Endothelial cell of umbilical vein (primary cell): ENCODE results near the gene MGST2. TPM values are rescaled to one million over a fixed set of nuclear protein-coding genes. Genes with fewer than 3 reads are reported as not detected.

Source experiments
- BruUV-seq: library from RNA; stranded (reverse); fragments of 400-500 nt; replicated peaks from 2 replicates; lab custom pipeline; 2021; lab: Mats Ljungman, UMichigan
- CTCF ChIA-PET: fragments of 300-600, 350-600 bp; sonication (Branson Sonifier 250); formaldehyde crosslinking; loops from one replicate; lab custom pipeline; 2021; ENCODE audit warnings: antibody characterized with exemption, inconsistent platforms; lab: Charles Lee
- POLR2A ChIA-PET: fragments of 300-600, 350-600 bp; sonication (Branson Sonifier 250); formaldehyde crosslinking; loops from one replicate; lab custom pipeline; 2021; ENCODE audit warnings: antibody characterized with exemption, inconsistent platforms; lab: Charles Lee
- DNase-seq: peaks from one replicate; pipeline ENCODE4 v3.0.0-alpha.2; 2011; ENCODE audit warnings: low read depth, low spot score
- FAIRE-seq: peaks from 2 replicates; lab custom pipeline; 2011; peaks lifted over from hg19 to GRCh38; lab: Jason Lieb, UNC
- H2AFZ ChIP-seq: 2 replicates; pipeline ENCODE4 v1.6.0; 2012; ENCODE audit warnings: low read depth, low read length, control low read depth, inconsistent platforms
- H3K27ac ChIP-seq: 2 replicates; pipeline ENCODE4 v1.5.1; 2011; ENCODE audit warnings: low read depth, mild to moderate bottlenecking, control low read depth, low read length, moderate library complexity; ENCODE audit not compliant: insufficient read depth
- H3K27me3 ChIP-seq, 2 experiments: 2 replicates each; pipeline versions ENCODE4 v1.6.0 to v1.6.1; 2011; ENCODE audit warnings: low read length in 2 of 2, mixed read lengths in 1 of 2; ENCODE audit not compliant: control insufficient read depth in 2 of 2, insufficient read depth in 2 of 2
- H3K36me3 ChIP-seq, 2 experiments: 2 replicates in 1 of 2; 3 replicates in 1 of 2; pipeline ENCODE4 v1.5.1; 2011; ENCODE audit warnings: low read length in 2 of 2, mild to moderate bottlenecking in 1 of 2, moderate library complexity in 1 of 2; ENCODE audit not compliant: control insufficient read depth in 2 of 2, insufficient read depth in 2 of 2; ENCODE audit errors: extremely low read depth in 1 of 2
- H3K4me1 ChIP-seq: 3 replicates; pipeline ENCODE4 v1.5.1; 2011; ENCODE audit warnings: mild to moderate bottlenecking, low read length; ENCODE audit not compliant: control insufficient read depth, insufficient read depth; ENCODE audit errors: extremely low read depth
- H3K4me2 ChIP-seq: 2 replicates; pipeline ENCODE4 v1.6.1; 2011; ENCODE audit warnings: low read length, control low read depth, mixed read lengths; ENCODE audit not compliant: insufficient read depth
- H3K4me3 ChIP-seq, 3 experiments: fragments of 200-600 bp in 1 of 3; sonication (generic), shearing (Covaris generic) in 1 of 3; replicated peaks in 1 of 3; 2 replicates each; pipeline ENCODE4 v1.5.1; 2011 to 2016; ENCODE audit warnings: control low read depth in 3 of 3, low read length in 3 of 3, mild to moderate bottlenecking in 2 of 3, inconsistent platforms in 1 of 3, low read depth in 1 of 3, moderate library complexity in 1 of 3; ENCODE audit not compliant: insufficient read depth in 1 of 3
- H3K79me2 ChIP-seq: 2 replicates; pipeline ENCODE4 v1.6.0; 2012; ENCODE audit warnings: low read length, inconsistent platforms; ENCODE audit not compliant: control insufficient read depth, insufficient read depth
- H3K9ac ChIP-seq: replicated peaks from 2 replicates; pipeline ENCODE3; 2011; ENCODE audit warnings: low read length, control low read depth; ENCODE audit not compliant: insufficient read depth; ENCODE audit errors: extremely low read depth
- H3K9me1 ChIP-seq: replicated peaks from 3 replicates; pipeline ENCODE4 v1.6.0; 2011; ENCODE audit warnings: mild to moderate bottlenecking, low read length; ENCODE audit not compliant: control insufficient read depth, insufficient read depth; ENCODE audit errors: extremely low read depth
- H3K9me3 ChIP-seq: replicated peaks from 2 replicates; pipeline ENCODE4 v1.5.1; 2012; ENCODE audit warnings: low read length, inconsistent platforms; ENCODE audit not compliant: control insufficient read depth, insufficient read depth
- H4K20me1 ChIP-seq: replicated peaks from 2 replicates; pipeline ENCODE3; 2011; ENCODE audit warnings: mild to moderate bottlenecking, low read length; ENCODE audit not compliant: control insufficient read depth, insufficient read depth; ENCODE audit errors: extremely low read depth
- EZH2 ChIP-seq: IDR thresholded peaks from 2 replicates; pipeline ENCODE4 v1.6.1; 2012; ENCODE audit warnings: borderline replicate concordance, low read depth, mild to moderate bottlenecking, moderate library complexity, low read length, inconsistent platforms; ENCODE audit not compliant: severe bottlenecking
- FOS ChIP-seq: IDR thresholded peaks from 2 replicates; pipeline ENCODE4 v1.6.1; 2011; ENCODE audit warnings: mild to moderate bottlenecking, low read length, moderate library complexity, borderline replicate concordance; ENCODE audit not compliant: insufficient read depth
- GATA2 ChIP-seq: IDR thresholded peaks from 2 replicates; pipeline ENCODE4 v1.7.0; 2011; ENCODE audit warnings: low read depth, mild to moderate bottlenecking, moderate library complexity, mixed read lengths, low read length; ENCODE audit not compliant: insufficient read length, insufficient read depth
- JUN ChIP-seq: IDR thresholded peaks from 2 replicates; pipeline ENCODE4 v1.6.1; 2011; ENCODE audit warnings: borderline replicate concordance, low read depth; ENCODE audit not compliant: insufficient read length, insufficient read depth
- MAX ChIP-seq: IDR thresholded peaks from 2 replicates; pipeline ENCODE4 v1.6.1; 2011; ENCODE audit not compliant: insufficient read depth, insufficient read length
- MYC ChIP-seq: IDR thresholded peaks from one replicate; pipeline ENCODE4 v1.6.1; 2011; ENCODE audit warnings: mild to moderate bottlenecking, low read depth, low read length
- POLR2A ChIP-seq: IDR thresholded peaks from 2 replicates; pipeline ENCODE4 v1.6.1; 2012; ENCODE audit warnings: low read depth, mild to moderate bottlenecking, control low read depth, low read length
- POLR2AphosphoS5 ChIP-seq: IDR thresholded peaks from 2 replicates; pipeline ENCODE4 v1.6.1; 2012; ENCODE audit warnings: low read depth, mild to moderate bottlenecking, control low read depth, low read length, moderate library complexity; ENCODE audit not compliant: insufficient read depth
- dilution Hi-C: fragments of 300-500 bp; cut with MboI; formaldehyde crosslinking; loops from one replicate; pipeline ENCODE4 v1.15.0; 2019; ENCODE audit warnings: low sequenced_read_pairs; ENCODE audit not compliant: extremely low pct_ligation_motif_present
- intact Hi-C: fragments of 100-400 bp; cut with micrococcal nuclease; formaldehyde crosslinking; loops from one replicate; pipeline ENCODE4 v1.10.0; 2022
- polyA plus RNA-seq, 4 experiments: library from polyadenylated mRNA; depleted of rRNA in 3 of 4; stranded (reverse) in 3 of 4; unstranded in 1 of 4; fragments of >200 nt; gene quantifications; 2 replicates each; pipeline versions ENCODE4 v1.2.1 to v1.2.3, GENCODE V29; 2011 to 2012; ENCODE audit warnings: missing spikeins in 1 of 4
- total RNA-seq: library from RNA; stranded (reverse); gene quantifications from 2 replicates; pipeline ENCODE4 v1.2.3, GENCODE V29; 2021
- TF ChIP-seq, protein P1 (sequence below), 2 donors: IDR thresholded peaks; 1 replicate in 1 of 2; 2 replicates in 1 of 2; pipeline ENCODE4 v1.5.1; 2011; ENCODE audit warnings: low read length in 2 of 2, mild to moderate bottlenecking in 2 of 2, moderate library complexity in 2 of 2, control low read depth in 1 of 2, inconsistent platforms in 1 of 2, low read depth in 1 of 2; ENCODE audit not compliant: insufficient read depth in 1 of 2; ENCODE audit errors: extremely low read depth in 1 of 2

MGST2 gene
- total and polyA plus RNA-seq, 2 donors (not counting 3 experiments of a cell fraction or from before 2014, with no cell fraction given), result 64.3 to 78.9 TPM

DNA sequence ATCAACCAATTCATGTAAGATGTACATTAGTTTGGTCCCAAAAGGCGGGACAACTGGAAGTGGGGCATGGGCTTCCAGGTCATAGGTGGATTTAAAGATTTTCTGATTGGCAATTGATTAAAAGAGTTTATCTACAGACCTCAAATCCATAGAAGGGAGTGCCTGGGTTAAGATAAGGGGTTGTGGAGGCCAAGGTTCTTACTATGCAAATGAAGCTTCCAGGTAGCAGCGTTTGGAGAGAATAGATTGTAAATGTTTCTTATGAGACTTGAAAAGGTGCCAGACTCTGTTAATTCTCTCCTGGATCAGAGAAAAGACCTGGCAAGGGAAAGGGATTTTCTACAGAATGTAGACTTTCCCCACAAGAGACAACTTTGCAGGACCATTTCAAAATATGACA lies 2.4 kb downstream of the MGST2 start:
- Histone ChIP-seq H3K36me3 (no peaks in the 10 kb centered on the region), H3K79me2 (peaks cover 7% of the 10 kb centered on the region), H3K4me1 (peaks cover 23% of the 10 kb centered on the region), H3K27me3 (no peaks in the 10 kb centered on the region), H3K9ac (no peak overlapping the region), H3K9me3 (no peaks in the 10 kb centered on the region), H3K27ac (no peak overlapping the region), H2AFZ (no peak overlapping the region), H3K4me3 (no peak overlapping the region), H4K20me1 (no peaks in the 10 kb centered on the region), H3K9me1 (no peaks in the 10 kb centered on the region), H3K4me2 (no peak overlapping the region)
- BruUV-seq, result no TSS peak
- FAIRE-seq (no peak), DNase-seq (no peak)
- dilution Hi-C loops, result no loop called here
- CTCF ChIA-PET, result interaction anchor here (1.5 kb wide), 1 partner anchor 37 kb away, joined by 3 read pairs; no protein-coding TSS in a partner anchor
- intact Hi-C loops, result no loop called here
- POLR2A ChIA-PET, result no interaction called here
- TF ChIP-seq GATA2 (no peak), FOS (no peak), POLR2A (no peak), EZH2 (no peak), MYC (no peak), MAX (no peak), POLR2AphosphoS5 (no peak), JUN (no peak)
- TF ChIP-seq, protein P1, sequence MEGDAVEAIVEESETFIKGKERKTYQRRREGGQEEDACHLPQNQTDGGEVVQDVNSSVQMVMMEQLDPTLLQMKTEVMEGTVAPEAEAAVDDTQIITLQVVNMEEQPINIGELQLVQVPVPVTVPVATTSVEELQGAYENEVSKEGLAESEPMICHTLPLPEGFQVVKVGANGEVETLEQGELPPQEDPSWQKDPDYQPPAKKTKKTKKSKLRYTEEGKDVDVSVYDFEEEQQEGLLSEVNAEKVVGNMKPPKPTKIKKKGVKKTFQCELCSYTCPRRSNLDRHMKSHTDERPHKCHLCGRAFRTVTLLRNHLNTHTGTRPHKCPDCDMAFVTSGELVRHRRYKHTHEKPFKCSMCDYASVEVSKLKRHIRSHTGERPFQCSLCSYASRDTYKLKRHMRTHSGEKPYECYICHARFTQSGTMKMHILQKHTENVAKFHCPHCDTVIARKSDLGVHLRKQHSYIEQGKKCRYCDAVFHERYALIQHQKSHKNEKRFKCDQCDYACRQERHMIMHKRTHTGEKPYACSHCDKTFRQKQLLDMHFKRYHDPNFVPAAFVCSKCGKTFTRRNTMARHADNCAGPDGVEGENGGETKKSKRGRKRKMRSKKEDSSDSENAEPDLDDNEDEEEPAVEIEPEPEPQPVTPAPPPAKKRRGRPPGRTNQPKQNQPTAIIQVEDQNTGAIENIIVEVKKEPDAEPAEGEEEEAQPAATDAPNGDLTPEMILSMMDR (IDR thresholded peaks at IDR 0.05; ENCODE audit: extremely low read depth in 1 of 2, insufficient read depth in 1 of 2, low read depth in 1 of 2, low read length in 2 of 2), result no peak
